NCI-H82 (cell line): Measurements from ENCODE around the gene HOMER2.
"Not testable (repeated sequence)": the region's sequence is repeated elsewhere in the genome, so short reads cannot be mapped to it uniquely, and the experiment has no call there.

Experiments used
- DNase-seq: peaks from one replicate; lab custom pipeline; 2025; lab: John Stamatoyannopoulos, UW

Gene HOMER2

DNA sequence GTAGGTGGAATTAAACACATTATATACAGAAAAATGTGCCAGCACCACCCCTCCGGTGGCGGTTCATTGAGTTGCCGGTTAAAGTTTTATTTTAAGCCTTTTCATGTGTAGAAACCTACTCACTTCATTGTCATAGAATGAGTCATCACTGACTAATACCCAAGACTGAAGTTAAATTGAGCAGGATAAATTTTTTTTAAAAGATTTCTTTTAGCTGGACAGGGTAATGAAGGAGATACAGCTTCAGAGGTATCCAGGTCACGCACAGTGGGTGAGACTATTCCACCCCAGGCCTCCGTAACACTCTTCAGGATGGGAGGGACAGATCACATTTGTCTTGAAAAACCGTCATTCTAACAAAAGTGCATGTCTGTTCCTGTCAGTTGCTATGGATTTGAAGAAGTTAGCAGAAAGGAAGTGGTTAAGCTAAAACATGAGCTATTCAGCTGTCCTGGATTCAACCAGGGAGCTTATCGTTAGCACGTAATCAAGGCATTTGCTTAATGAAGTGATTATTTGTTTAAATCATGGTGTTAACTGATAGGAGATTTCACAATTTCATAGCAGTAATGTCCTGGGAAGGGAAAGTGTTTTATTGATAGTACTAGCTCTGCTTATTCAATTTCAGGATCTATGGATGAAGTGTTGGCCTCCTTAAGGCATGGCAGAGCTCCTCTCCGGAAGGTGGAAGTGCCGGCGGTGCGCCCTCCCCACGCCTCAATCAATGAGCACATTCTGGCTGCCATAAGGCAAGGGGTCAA, 119.7 kb downstream of the HOMER2 start:
- DNase-seq = no peak

DNA sequence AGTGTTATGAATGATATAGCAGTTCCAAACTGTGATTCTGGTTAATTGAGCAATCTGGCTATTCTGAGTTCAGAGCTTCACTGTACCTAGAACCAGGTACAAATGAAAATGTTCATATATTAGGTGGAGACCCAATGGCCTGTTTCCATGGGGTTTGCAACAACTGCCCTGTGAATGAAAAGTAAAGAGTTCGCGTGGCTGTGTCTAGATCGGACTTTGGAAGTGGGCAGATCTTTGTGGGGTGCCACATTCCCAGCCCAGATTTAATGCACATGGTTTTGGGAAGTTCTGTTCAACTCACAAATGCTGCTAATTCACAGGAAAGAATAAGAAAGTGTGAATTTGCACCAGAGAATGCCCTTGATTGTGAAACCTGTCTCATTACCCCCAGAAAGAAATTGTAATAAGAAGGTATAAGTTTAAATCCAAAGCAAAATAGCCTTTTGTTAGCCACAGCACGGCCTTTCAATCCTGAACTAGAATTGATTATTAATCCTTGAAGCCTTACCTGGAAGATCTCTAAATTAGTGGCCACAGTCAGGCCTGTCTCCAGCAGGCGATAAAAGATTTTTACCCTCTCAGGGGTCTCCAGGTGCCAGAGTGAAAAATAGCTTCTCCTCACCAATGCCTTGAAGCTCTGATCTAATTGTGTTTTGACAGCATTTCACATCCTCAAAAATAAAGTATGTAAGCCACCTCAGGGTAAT, 120.5 kb downstream of the HOMER2 start:
- DNase-seq = no peak

DNA sequence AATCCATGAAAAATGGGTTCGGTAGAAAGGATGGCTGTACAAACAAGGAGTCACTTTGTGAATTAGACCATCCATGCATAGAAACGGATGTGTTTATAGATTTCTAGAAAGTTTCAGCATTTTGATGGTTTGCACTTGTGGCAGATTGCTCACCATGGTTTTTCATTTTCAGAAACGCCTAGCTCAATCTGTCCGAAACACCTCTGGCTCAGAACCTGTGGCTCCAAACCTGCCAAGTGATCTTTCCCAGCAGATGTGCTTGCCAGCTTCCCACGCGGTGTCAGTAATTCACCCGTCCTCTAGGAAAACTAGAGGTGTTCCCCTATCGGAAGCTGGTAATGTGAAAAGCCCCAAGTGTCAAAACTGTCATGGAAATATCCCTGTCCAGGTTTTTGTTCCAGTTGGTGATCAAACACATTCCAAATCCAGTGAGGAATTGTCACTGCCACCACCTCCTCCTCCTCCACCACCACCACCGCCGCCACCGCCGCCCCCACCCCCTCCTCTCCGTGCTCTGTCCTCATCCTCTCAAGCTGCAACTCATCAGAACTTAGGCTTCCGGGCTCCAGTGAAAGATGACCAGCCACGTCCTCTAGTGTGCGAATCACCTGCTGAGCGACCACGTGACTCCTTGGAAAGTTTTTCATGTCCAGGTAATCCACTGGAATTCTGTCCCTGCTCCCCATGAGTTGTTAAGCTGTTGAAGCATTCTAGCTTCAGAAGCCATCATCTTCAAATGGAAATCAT, 121.9 kb downstream of the HOMER2 start:
- no peak for DNase-seq

DNA sequence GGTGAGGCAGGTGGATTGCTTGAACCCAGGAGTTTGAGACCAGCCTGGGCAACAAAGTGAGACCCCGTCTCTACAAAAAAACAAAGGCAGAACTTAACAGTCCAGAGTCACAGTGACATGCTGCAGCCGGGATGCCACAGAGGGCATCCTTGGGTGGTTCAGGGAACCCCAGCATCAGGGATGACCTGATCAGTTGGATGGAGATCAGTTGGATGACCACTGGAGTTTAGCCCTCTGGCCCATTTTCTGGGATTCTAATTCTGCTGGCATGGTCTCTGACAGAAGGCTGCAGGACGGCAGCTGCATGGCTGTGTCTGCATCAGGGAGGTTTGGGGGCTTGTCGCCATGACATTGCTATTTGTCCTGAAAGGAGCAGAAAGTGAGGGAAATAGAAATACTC, 123.3 kb downstream of the HOMER2 start:
- no peak for DNase-seq

DNA sequence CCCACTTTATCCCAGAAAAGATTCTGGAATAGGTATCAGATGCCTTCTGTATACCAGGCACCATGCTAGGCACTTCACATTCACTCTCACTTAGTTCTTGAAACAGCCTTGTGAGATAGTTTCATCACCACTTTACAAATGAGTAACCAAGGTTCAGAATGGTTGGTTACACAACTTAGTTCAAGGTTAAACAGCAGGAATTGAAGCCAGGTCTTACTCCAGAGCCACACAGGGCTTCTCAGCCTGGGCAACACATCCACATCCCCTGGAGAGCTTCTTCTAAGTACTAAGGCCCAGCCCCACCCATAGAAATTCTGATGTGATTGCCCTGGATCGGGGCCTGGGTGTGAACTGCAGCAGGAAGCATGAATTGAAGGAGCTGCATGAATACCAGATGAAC, 124.4 kb downstream of the HOMER2 start:
- DNase-seq = no peak

DNA sequence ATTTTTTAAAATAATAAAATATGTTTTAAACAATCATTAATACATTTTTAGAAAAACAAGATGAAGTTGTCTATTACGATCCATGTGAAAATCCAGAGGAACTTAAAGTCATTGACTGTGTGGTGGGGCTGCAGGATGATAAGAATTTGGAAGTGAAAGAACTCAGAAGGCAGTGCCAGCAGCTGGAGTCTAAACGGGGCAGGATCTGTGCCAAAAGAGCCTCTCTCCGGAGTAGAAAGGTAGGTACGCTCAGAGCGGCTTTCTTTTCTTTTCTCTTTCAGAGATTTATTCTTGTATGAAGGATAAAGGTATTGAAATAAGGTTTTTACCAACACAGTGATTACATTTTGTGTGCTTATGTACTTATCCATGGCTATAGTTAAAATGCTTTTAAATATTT, 129.5 kb downstream of the HOMER2 start:
- no peak for DNase-seq

DNA sequence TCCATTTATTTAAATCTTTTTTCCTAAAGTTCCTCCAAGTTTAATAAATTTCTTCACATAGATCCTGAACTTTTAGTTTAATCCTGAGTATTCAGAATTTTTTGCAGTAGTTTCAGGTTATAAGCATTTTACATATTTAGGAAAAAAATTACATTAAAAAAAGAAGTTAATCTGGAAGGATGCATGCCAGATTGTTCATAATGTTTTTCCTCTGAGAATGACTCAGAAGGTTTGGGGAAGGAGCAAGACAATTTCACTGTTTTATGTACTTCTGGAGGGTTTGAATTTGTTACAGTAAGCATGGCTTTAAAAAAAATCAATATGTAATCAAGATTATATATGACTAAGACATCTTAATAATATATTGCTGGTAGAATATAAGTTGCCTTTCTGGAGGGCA, 130.7 kb downstream of the HOMER2 start:
- not testable (repeated sequence) for DNase-seq

DNA sequence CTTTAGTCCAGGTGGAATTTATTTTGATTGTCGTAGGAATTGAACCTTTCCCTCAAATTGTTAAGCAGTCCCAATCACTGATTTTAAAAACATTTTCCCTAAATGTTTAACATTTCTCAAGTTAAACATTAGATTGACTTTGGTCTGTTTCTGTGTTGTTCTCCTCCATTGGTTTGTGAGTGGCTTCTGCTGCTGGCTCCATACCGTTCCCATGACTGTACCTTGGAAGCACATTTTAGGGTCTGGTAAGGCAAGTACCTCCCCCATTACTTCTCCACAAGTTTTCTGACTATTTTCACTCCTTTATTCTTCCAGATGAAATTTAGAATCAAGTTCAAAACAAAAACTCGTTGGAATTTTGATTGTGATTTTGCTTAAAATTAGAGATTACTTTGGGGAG, 131.1 kb downstream of the HOMER2 start:
- DNase-seq = not testable (repeated sequence)

DNA sequence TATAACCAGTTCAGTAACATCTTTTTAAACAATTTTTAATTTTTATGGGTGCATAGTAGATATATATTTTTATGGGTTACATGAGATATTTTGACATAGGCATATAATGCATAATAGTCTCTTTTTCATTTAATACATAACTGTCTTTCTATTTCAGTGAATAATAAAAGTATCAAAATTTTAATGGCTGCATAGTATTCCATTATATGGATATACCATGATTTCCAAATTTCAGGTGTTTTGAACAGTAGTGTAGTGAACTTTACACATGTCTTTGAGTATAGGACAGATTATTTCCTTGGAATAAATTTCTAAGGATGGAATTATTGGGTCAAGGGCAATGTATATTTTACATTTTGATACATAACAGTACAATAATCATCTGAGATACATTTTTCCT, 132.4 kb downstream of the HOMER2 start:
- DNase-seq = no peak

DNA sequence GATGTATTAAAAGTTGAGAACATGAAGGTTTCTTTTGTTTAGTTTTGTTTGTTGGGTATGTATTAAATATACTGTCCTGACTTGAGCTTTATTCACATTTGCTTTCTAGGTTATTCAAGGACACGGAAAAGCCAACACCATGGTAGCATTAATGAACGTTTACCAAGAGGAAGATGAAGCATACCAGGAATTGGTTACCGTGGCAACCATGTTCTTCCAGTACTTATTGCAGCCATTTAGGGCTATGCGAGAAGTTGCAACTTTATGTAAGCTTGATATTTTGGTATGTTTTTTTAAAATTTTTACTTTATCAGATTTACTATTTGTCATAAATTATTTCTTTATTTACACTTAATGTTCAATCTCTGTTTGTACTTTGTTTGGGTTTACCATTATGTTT, 139.5 kb downstream of the HOMER2 start:
- DNase-seq = peak; percentile 24

DNA sequence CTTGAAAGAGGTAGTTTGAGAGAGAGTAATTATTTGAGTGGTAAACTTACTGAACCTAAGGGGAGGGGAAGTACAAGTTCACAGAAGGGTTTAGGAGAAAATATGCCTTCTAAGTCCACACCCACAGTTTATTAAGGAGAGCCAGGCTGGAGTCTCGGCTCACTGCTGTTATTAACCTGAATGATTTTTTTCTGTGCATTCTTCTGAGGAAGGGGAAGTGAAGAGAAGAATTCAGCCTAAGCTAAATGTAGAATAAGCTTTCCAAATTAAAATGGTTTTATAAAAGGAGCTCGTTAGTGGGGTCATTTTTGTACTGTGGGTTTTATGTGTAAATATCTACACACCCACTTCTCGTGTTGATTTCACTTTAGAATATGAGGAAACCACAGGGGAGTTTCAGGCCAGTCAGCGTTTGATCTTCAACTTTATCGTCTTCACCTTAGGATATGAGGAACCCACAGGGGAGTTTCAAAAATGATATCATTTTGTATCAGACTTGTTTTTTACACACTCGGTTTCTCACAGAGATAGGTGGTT, 141.6 kb downstream of the HOMER2 start:
- no peak for DNase-seq

DNA sequence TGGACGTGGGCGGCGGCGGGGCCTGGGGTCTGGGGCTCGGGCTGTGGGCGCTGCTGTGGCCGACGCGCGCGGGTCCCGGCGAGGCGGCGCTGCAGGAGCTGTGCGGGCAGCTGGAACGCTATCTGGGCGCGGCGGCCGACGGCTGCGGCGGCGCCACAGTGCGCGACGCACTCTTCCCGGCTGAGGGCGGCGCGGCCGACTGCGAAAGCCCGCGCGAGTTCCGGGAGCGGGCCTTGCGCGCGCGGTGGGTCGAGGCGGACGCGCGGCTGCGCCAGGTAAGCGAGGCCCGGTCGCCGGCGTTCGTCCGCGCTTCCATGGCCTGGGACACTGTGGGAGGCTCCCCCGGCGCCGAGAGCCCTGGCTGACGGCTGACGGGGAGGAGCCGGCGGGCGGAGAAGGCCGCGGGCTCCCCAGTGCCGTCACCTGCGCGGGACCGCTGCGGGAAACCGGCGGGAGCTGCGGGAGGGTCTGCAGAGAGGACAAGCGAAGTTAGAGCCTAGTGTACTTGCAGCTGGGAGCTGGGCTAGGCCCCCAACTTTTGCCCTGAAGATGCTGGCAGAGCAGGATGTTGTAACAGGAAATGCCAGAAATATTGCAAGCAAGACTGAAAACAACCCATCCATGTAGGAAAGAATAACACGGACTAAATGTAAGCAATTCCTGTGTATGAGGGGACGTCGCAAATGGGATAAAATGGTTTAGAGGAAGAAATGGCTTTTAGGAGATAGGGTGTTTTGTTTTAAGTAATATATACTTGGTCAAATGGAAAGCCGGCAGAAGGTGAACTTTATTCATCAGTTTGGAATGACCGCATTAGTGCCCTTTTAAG, 142.2 kb downstream of the HOMER2 start:
- peak; percentile 69 for DNase-seq

DNA sequence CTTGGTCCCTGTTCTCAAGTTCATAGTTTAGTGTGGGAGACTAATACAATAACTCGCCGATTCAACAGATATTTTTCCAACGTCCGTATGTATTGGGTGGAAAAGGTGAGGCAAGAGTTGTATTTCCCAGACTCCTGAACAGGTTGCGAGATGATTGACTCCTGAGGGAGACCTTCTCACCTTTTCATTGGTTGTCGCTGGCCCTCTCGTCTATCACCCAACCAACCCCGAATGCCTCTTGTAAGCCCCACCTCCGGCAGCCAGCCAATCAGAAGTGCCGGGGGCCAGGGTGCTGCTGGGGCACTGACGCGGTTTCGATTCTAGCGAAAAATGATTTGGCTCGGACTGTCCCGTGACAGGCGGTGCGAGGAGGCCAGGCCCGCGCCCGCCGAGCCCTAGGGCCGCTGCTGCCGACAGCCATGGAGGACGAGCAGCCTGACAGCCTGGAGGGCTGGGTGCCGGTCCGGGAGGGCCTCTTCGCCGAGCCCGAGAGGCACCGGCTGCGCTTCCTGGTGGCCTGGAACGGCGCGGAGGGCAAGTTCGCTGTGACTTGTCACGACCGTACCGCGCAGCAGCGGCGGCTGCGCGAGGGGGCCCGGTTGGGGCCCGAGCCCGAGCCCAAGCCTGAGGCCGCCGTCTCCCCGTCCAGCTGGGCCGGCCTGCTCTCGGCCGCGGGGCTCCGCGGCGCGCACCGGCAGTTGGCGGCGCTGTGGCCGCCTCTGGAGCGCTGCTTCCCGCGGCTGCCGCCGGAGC, 143.0 kb downstream of the HOMER2 start, which contains the start of gene WHAMM:
Gene WHAMM (plus strand): TSS at position 321 of the 753 bp plus-strand sequence. CDS start 99 bp downstream, at position 420.
- DNase-seq = peak; percentile 99

DNA sequence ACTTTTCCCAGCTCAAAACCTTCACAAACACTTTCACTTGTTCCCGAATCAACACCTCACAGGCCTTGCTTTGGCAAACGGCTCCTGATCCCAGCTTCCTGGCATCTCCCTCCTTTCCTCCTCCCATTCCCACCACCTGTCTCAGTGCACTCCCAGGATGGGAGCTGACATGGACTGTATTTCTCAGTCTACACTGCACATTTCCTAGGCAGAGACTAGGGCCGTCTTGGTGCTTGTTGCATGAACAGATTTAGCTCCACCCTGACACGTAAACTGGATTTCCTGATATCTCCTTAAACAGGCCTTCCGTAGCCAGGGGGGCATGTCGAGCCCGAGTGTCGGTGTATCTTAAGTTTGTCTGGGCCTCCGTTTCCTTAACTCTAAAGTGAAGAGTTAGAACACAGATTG, 143.9 kb downstream of the HOMER2 start:
- DNase-seq = peak; percentile 37

DNA sequence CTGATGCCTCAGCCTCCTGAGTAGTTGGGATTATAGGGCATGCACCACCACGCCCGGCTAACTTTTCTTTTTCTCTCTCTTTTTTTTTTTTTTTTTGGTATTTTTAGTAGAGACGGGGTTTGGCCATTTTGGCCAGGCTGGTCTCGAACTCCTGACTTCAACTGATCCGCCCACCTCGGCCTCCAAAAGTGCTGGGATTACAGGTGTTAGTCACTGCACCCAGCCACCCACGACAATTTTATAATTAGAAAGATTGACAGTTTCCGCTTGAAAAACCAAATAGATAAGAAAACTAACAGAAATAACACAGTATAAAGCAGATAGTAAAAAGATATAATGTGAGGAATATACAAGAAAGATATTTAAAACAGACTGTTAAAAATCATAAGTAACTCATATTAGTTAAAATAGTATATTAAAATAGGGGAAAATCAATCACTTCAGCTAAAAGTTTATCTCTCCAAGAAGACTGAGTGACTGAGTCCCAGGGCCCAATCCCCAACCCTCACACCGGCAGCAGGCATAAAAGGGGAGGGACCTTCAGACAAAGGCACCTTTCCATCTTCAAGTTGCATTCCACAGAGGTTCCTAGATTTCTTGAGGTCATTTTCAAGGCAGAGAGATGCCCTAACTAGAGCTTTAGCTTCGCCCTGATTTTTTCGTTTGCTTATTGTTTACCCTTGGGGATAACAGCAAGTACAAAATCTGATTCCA, 144.4 kb downstream of the HOMER2 start:
- no peak for DNase-seq

DNA sequence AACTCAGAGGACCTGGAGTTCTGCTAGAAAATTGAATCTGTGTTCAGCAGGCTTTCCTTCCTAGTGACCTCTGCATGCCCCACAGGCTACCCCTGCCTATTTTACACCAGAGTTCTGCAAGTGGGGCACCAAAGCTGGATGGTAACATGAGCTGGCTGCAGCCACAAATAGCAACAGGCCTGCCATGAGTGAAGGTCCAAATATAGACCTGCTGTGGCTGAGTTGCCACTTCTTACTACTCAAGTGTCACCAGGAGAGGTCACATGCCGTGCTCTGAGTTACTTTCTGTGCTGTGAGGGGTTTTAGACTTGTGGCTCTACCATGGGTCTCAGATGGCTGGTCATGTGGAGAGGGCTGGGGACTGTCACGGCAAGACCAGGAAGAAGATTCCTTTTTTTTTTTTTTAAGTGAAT, 146.5 kb downstream of the HOMER2 start, which contains the start of gene FSD2:
Gene FSD2 (minus strand): TSS at position 76 of the 413 bp plus-strand sequence. CDS start 18,679 bp downstream, outside the sequence.
- DNase-seq = no peak

DNA sequence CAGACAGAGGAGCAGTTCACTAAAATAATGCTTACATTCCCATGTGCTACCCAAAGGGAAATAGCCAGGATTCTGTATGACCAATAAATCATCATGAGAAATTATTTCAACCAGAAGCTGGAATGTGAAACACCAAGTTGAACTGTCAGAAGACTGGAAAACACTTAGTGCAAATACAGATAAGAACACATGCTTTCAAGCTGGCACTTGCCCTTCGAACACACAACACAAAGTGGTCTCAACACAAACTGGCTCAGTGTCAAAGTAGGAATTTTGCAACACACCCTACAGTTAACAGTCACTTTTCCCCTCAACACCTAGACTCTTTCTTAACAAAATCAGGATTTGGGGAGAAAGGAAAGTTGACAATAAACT, 148.0 kb downstream of the HOMER2 start:
- no peak for DNase-seq

DNA sequence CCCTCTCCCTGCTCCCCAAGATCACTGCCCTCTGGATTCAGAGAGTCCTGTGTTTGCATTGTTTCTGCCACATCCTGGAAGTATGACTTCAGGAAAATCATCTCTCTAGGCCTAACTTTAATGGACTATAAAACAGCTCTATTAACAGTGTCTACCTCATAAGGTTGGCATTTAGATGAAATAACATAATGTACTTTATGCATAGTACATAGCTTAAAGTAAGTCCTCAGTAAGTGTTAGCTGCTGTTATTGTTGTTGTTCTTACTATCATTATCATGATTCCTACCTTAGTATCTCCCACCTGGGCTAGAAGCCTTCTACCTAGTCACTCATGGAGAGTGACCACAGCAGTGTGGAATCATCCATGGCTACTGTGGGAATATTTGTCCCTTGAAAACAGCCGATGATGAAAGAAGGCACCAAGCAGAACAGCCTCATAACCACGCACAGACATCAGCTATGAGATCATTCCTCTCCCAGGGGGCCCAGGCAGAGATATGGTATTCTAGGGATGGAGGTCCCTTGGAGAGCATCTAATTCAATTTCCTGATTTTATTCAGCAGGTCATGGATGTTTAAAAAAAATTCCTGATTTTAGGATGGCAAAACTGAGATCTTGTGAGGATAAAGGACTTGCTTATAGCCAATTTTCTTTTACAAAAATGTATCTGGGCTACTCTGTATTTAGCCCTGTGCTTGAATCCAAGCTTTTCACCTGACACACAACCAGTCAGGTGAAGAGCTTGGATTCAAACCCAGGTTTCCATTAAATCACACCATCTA, 148.5 kb downstream of the HOMER2 start:
- DNase-seq = no peak

DNA sequence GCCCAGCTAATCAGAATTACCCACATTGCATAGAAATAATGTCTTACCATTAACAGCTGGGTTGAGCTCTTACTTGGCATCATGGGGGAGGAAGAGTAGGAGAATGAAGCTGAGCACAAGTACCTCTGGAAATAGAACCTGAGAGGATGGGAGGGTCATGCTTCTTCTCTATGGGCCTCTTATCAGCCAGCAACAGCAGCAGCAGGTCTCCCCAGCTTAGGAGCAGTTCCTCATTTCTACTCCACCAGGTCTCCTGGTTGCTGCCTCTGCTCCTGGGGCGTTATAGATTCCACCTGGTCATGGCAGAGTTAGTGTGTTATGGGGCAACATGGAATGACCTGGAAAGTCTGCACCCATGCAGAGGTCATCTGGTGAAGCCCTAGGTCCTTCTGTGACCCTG, 150.0 kb downstream of the HOMER2 start:
- no peak for DNase-seq
